H1 (cell line): ENCODE measurements around the gene LZTFL1. TPM values are rescaled to one million over a fixed set of nuclear protein-coding genes. Genes with fewer than 3 reads are reported as not detected.

Experiments
- CTCF ChIA-PET: fragments of 300-600 bp; sonication (Branson Sonifier 250); formaldehyde crosslinking; loops from one replicate; lab custom pipeline; 2021; ENCODE audit not compliant: partially characterized antibody; lab: Charles Lee
- POLR2A ChIA-PET: fragments of 300-600 bp; sonication (Branson Sonifier 250); formaldehyde crosslinking; loops from one replicate; lab custom pipeline; 2021; ENCODE audit warnings: inconsistent platforms; ENCODE audit not compliant: partially characterized antibody; lab: Charles Lee
- DNase-seq, 2 experiments: peaks; one replicate each; pipeline versions ENCODE4 v3.0.0 to v3.0.0-alpha.2; 2010 to 2022; ENCODE audit warnings: low spot score in 2 of 2, low read depth in 1 of 2, mixed read lengths in 1 of 2
- FAIRE-seq: peaks from 2 replicates; lab custom pipeline; 2011; peaks lifted over from hg19 to GRCh38; lab: Jason Lieb, UNC
- H2AFZ ChIP-seq: 2 replicates; pipeline ENCODE4 v1.8.1; 2012; ENCODE audit warnings: low read length, inconsistent platforms
- H2AK5ac ChIP-seq: 2 replicates; pipeline ENCODE4 v1.6.1; 2013; ENCODE audit warnings: low read depth, low read length
- H2BK120ac ChIP-seq: replicated peaks from 2 replicates; pipeline ENCODE3; 2013; ENCODE audit warnings: low read depth, low read length, inconsistent platforms
- H2BK12ac ChIP-seq: 2 replicates; pipeline ENCODE4 v1.6.1; 2013; ENCODE audit warnings: low read depth, low read length
- H2BK15ac ChIP-seq: 2 replicates; pipeline ENCODE4 v1.6.1; 2013; ENCODE audit warnings: low read length
- H2BK20ac ChIP-seq: 2 replicates; pipeline ENCODE4 v1.6.1; 2013; ENCODE audit warnings: low read length
- H2BK5ac ChIP-seq: 2 replicates; pipeline ENCODE4 v1.6.1; 2013; ENCODE audit warnings: low read depth, low read length
- H3K14ac ChIP-seq: 2 replicates; pipeline ENCODE4 v1.6.1; 2013; ENCODE audit warnings: inconsistent platforms; ENCODE audit not compliant: insufficient read length
- H3K18ac ChIP-seq: 2 replicates; pipeline ENCODE4 v1.6.1; 2013; ENCODE audit warnings: low read length; ENCODE audit errors: extremely low read depth
- H3K23ac ChIP-seq: 2 replicates; pipeline ENCODE4 v1.6.1; 2013; ENCODE audit warnings: inconsistent platforms; ENCODE audit not compliant: insufficient read length
- H3K23me2 ChIP-seq: 2 replicates; pipeline ENCODE4 v1.6.1; 2013; ENCODE audit warnings: low read depth, low read length
- H3K27ac ChIP-seq: 2 replicates; pipeline ENCODE4 v1.6.1; 2011; ENCODE audit warnings: low read depth, low read length, inconsistent platforms
- H3K27me3 ChIP-seq, 4 experiments: replicated peaks in 1 of 4; 1 replicate in 1 of 4; 2 replicates in 3 of 4; pipeline versions ENCODE4 v1.6.1 to v1.8.1; 2011 to 2013; ENCODE audit warnings: low read length in 3 of 4, mild to moderate bottlenecking in 3 of 4, inconsistent platforms in 2 of 4, mixed read lengths in 2 of 4, moderate library complexity in 1 of 4; ENCODE audit not compliant: control insufficient read depth in 3 of 4, insufficient read depth in 3 of 4; ENCODE audit errors: extremely low read depth in 1 of 4
- H3K36me3 ChIP-seq, 4 experiments: 2 replicates each; pipeline versions ENCODE4 v1.6.1 to v1.8.1; 2011 to 2013; ENCODE audit warnings: mild to moderate bottlenecking in 4 of 4, low read length in 3 of 4, moderate library complexity in 2 of 4, control low read depth in 1 of 4, inconsistent platforms in 1 of 4; ENCODE audit not compliant: insufficient read depth in 4 of 4, control insufficient read depth in 2 of 4
- H3K4ac ChIP-seq: replicated peaks from 2 replicates; pipeline ENCODE3; 2013; ENCODE audit warnings: low read length, low read depth, mixed read lengths, inconsistent platforms; ENCODE audit not compliant: insufficient read length
- H3K4me1 ChIP-seq, 4 experiments: replicated peaks in 1 of 4; 1 replicate in 1 of 4; 2 replicates in 3 of 4; pipeline versions ENCODE4 v1.6.1 to v1.8.1; 2011 to 2013; ENCODE audit warnings: low read length in 3 of 4, inconsistent platforms in 2 of 4, mixed read lengths in 1 of 4; ENCODE audit not compliant: insufficient read depth in 4 of 4, control insufficient read depth in 3 of 4
- H3K4me2 ChIP-seq, 2 experiments: 2 replicates each; pipeline versions ENCODE4 v1.6.1 to v1.8.1; 2011 to 2013; ENCODE audit warnings: low read depth in 2 of 2, low read length in 2 of 2, control low read depth in 1 of 2, inconsistent platforms in 1 of 2, mild to moderate bottlenecking in 1 of 2; ENCODE audit not compliant: insufficient read depth in 1 of 2
- H3K4me3 ChIP-seq, 4 experiments: fragments of 200-600, 300-600 bp in 1 of 4; sonication (generic), shearing (Covaris generic), sonication (Bioruptor Twin) in 1 of 4; 2 replicates each; pipeline versions ENCODE4 v1.5.1 to v1.8.1; 2011 to 2016; ENCODE audit warnings: low read length in 4 of 4, low read depth in 3 of 4, control low read depth in 2 of 4, inconsistent platforms in 2 of 4, mild to moderate bottlenecking in 2 of 4, mixed read lengths in 1 of 4, moderate library complexity in 1 of 4; ENCODE audit not compliant: insufficient read depth in 2 of 4; ENCODE audit errors: extremely low read depth in 1 of 4
- H3K56ac ChIP-seq: replicated peaks from 2 replicates; pipeline ENCODE3; 2013; ENCODE audit warnings: low read depth, mild to moderate bottlenecking, mixed read lengths, low read length, inconsistent platforms; ENCODE audit not compliant: insufficient read length
- H3K79me1 ChIP-seq: 2 replicates; pipeline ENCODE4 v1.6.1; 2013; ENCODE audit warnings: low read depth, low read length, control low read depth
- H3K79me2 ChIP-seq, 2 experiments: 2 replicates each; pipeline versions ENCODE4 v1.6.1 to v1.8.1; 2012 to 2013; ENCODE audit warnings: low read length in 2 of 2, mild to moderate bottlenecking in 2 of 2, inconsistent platforms in 1 of 2; ENCODE audit not compliant: insufficient read depth in 2 of 2, control insufficient read depth in 1 of 2
- H3K9ac ChIP-seq, 4 experiments: replicated peaks in 1 of 4; 1 replicate in 1 of 4; 2 replicates in 3 of 4; pipeline versions ENCODE4 v1.6.1 to v1.8.1; 2011 to 2013; ENCODE audit warnings: low read depth in 3 of 4, low read length in 3 of 4, control low read depth in 2 of 4, mild to moderate bottlenecking in 2 of 4, moderate library complexity in 2 of 4, inconsistent platforms in 1 of 4; ENCODE audit errors: extremely low read depth in 1 of 4
- H3K9me3 ChIP-seq, 2 experiments: 2 replicates each; pipeline versions ENCODE4 v1.6.1 to v1.8.1; 2012 to 2013; ENCODE audit warnings: mild to moderate bottlenecking in 2 of 2, moderate library complexity in 2 of 2, control low read depth in 1 of 2, inconsistent platforms in 1 of 2, low read depth in 1 of 2, low read length in 1 of 2, mixed read lengths in 1 of 2; ENCODE audit not compliant: insufficient read depth in 2 of 2
- H4K20me1 ChIP-seq, 2 experiments: replicated peaks in 1 of 2; 2 replicates each; pipeline versions ENCODE3 to v1.8.1; 2011 to 2013; ENCODE audit warnings: inconsistent platforms in 2 of 2, low read length in 2 of 2, mild to moderate bottlenecking in 1 of 2; ENCODE audit not compliant: insufficient read depth in 2 of 2, control insufficient read depth in 1 of 2
- H4K5ac ChIP-seq: 2 replicates; pipeline ENCODE4 v1.6.1; 2013; ENCODE audit warnings: low read length, low read depth, mixed read lengths, inconsistent platforms; ENCODE audit not compliant: insufficient read length
- H4K8ac ChIP-seq: 2 replicates; pipeline ENCODE4 v1.8.0; 2013; ENCODE audit warnings: mild to moderate bottlenecking, moderate library complexity, low read length, inconsistent platforms; ENCODE audit not compliant: insufficient read depth; ENCODE audit errors: extremely low read depth
- H4K91ac ChIP-seq: replicated peaks from 2 replicates; pipeline ENCODE3; 2013; ENCODE audit warnings: low read length, mixed read lengths, inconsistent platforms; ENCODE audit not compliant: insufficient read length
- EZH2 ChIP-seq: fragments of 200-600 bp; sonication (generic); IDR thresholded peaks from 2 replicates; pipeline ENCODE4 v1.7.1; 2012; ENCODE audit warnings: low read depth, mild to moderate bottlenecking, moderate library complexity, low read length, inconsistent platforms; ENCODE audit not compliant: severe bottlenecking
- WGBS, 2 experiments: shearing (Covaris generic) in 1 of 2; methylation state at CpG; one replicate each; pipeline versions ENCODE4 v1.1.6 to v1.1.7; 2013 to 2015; ENCODE audit warnings: low lambda C conversion rate in 2 of 2, mixed read lengths in 2 of 2, inconsistent platforms in 1 of 2, low coverage in 1 of 2, missing lambda C conversion rate in 1 of 2; ENCODE audit not compliant: insufficient replicate concordance in 2 of 2, insufficient coverage in 1 of 2, insufficient read length in 1 of 2; ENCODE audit errors: extremely low coverage in 1 of 2, missing lambda C conversion rate in 1 of 2; 5-methylcytosine and 5-hydroxymethylcytosine counted together
- polyA plus RNA-seq, 7 experiments: library from polyadenylated mRNA; depleted of rRNA in 3 of 7; stranded (reverse) in 5 of 7; unstranded in 2 of 7; fragments of >200 nt in 5 of 7; fragments of 200-250 nt in 2 of 7; gene quantifications; 1 replicate in 5 of 7; 2 replicates in 1 of 7; 4 replicates in 1 of 7; pipeline versions ENCODE4 v1.2.1 to v1.2.3, GENCODE V29; 2011 to 2013; ENCODE audit warnings: missing spikeins in 2 of 7, mixed read lengths in 2 of 7
- total RNA-seq: library from RNA; stranded (reverse); fragmentation: NEBNext Ultra II Directional; extraction: Animal tissue kit (Norgen Biotek cat#: 25700); gene quantifications from 2 replicates; pipeline ENCODE4 v1.2.1, GENCODE V29; 2021

LZTFL1 gene
- total and polyA plus RNA-seq, 2 of the 8 experiments (the other 6 are each of a cell fraction or from before 2014, with no cell fraction given), result 8.7 to 11.5 TPM

DNA sequence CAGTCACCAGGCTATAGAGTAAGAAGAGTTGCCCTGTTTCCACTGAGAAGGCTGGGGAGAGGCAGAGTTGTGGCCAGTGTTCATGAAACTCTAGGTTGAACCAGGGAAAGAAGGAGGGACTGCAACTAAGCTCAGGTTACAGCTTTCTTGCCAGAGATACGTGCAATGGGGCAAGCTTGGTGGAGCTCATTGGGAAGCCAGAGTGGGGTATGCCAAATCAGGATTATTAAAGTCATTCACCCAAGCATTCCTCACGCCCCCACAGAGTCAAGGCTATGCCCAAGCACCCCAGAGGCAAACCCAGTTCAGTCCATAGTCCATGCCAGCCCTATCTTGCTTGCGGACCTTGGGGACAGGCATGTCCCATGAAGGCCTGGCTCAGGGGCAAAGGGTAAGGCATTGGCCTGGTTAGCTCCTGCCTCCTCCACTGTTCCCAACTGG is 63.1 kb downstream of the LZTFL1 start:
- H3K27ac ChIP-seq, result no peak overlapping the region
- H2BK5ac ChIP-seq, result no peak overlapping the region
- no peak overlapping the region for H3K14ac ChIP-seq
- no peak overlapping the region; the same call in 1 of the 2 replicates for H2AFZ ChIP-seq
- H4K8ac ChIP-seq, result no peak overlapping the region
- H2BK12ac ChIP-seq, result no peak overlapping the region
- no peaks in the 10 kb centered on the region for H3K36me3 ChIP-seq
- H3K4ac ChIP-seq, result no peak overlapping the region
- H3K4me3 ChIP-seq, result no peak overlapping the region
- no peak overlapping the region for H3K18ac ChIP-seq
- no peak overlapping the region for H2BK120ac ChIP-seq
- H3K9me3 ChIP-seq, result no peaks in the 10 kb centered on the region
- no peaks in the 10 kb centered on the region for H3K27me3 ChIP-seq
- no peak overlapping the region for H2AK5ac ChIP-seq
- H3K79me1 ChIP-seq, result no peaks in the 10 kb centered on the region
- POLR2A ChIA-PET, result no interaction called here
- no peak for DNase-seq
- TF ChIP-seq EZH2, result no peak
- FAIRE-seq, result no peak
- no peak overlapping the region for H2BK20ac ChIP-seq
- H3K4me1 ChIP-seq, result peaks cover 0 to 2% (median 0%) of the 10 kb centered on the region in 4 experiments; a peak in 1 of 7 replicates
- H2BK15ac ChIP-seq, result 0 out of 2 replicates have a peak overlapping the region, but pooled peaks have one; percentile 31
- H4K20me1 ChIP-seq, result no peaks in the 10 kb centered on the region
- no peak overlapping the region for H3K9ac ChIP-seq
- H4K91ac ChIP-seq, result peak overlapping the region; percentile 33
- H4K5ac ChIP-seq, result no peak overlapping the region
- no peak overlapping the region for H3K4me2 ChIP-seq
- no peaks in the 10 kb centered on the region for H3K79me2 ChIP-seq
- 91% methylated on average over 3 of the region's 3 CpGs; no CpG with 5 or more reads in 1 of the 2 experiments for WGBS, 2 experiments
- H3K23ac ChIP-seq, result no peak overlapping the region
- CTCF ChIA-PET, result interaction anchor here (0.7 to 7.1 kb wide), 5 partner anchors 17 to 299 kb away, joined by 3 to 64 read pairs (median 5); no protein-coding TSS in a partner anchor
- H3K23me2 ChIP-seq, result peaks cover 5% of the 10 kb centered on the region; the same call in 1 of the 2 replicates
- no peak overlapping the region for H3K56ac ChIP-seq
